ENCODE results near the gene CHRNB1.

- TF ChIP-seq CTCF (IDR thresholded peaks at IDR 0.05) (no peak), EZH2 (IDR thresholded peaks at IDR 0.05) (no peak), EZH2phosphoT487 (IDR thresholded peaks at IDR 0.05) (no peak)
These were observed 20.9 kb downstream of the CHRNB1 start for GRCh38 chr17:7465597-7466275.
